Measurements from ENCODE around the gene DDX20. TPM values are rescaled to one million over a fixed set of nuclear protein-coding genes. Genes with fewer than 3 reads are reported as not detected.

DDX20 gene
- total RNA-seq, 4 donors from 2014 or later = 22.2 to 32.9 (median 29.2) TPM

DNA sequence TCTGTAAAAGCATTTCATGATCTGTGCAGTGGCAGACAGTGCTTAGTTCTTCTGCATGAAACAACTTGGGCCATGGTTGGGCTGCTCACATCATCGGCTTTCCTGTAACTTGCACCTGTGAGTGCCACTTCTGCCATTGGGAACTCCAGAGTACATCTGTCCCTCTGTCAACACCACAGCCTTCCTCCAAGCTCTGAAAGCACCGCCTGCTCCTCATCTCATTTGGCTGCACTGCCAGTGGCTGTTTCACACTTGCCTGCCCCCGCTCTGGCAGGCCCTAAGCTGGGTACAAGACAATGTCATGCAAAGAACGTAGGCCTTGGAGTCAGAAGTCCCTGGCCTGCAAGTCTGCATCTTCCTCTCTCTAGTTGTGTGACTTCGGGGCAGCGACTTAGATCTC, 46.4 kb downstream of the DDX20 start:
- Histone ChIP-seq H3K4me1 (peaks cover 0 to 3% of the 10 kb centered on the region in 2 donors), H3K27me3 (no peaks in the 10 kb centered on the region), H3K9me3 (no peaks in the 10 kb centered on the region), H3K4me3 (no peak overlapping the region), H3K36me3 (no peaks in the 10 kb centered on the region), H3K27ac (no peak overlapping the region)
- intact Hi-C loops (cut with DNase I; ENCODE audit: low total_unique reads) = loop anchor here (10.0 kb wide), 1 partner anchor 1073 kb away; no protein-coding TSS in a partner anchor
- ATAC-seq = no peak
- no peak for TF ChIP-seq POLR2A (IDR thresholded peaks at IDR 0.05)
- TF ChIP-seq, protein P1, sequence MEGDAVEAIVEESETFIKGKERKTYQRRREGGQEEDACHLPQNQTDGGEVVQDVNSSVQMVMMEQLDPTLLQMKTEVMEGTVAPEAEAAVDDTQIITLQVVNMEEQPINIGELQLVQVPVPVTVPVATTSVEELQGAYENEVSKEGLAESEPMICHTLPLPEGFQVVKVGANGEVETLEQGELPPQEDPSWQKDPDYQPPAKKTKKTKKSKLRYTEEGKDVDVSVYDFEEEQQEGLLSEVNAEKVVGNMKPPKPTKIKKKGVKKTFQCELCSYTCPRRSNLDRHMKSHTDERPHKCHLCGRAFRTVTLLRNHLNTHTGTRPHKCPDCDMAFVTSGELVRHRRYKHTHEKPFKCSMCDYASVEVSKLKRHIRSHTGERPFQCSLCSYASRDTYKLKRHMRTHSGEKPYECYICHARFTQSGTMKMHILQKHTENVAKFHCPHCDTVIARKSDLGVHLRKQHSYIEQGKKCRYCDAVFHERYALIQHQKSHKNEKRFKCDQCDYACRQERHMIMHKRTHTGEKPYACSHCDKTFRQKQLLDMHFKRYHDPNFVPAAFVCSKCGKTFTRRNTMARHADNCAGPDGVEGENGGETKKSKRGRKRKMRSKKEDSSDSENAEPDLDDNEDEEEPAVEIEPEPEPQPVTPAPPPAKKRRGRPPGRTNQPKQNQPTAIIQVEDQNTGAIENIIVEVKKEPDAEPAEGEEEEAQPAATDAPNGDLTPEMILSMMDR (IDR thresholded peaks at IDR 0.05 in 4 of 5, conservative IDR thresholded peaks at IDR 0.05 in 1 of 5) = no peak
- no peak for DNase-seq
- in situ Hi-C loops (cut with MboI; ENCODE audit: low sequenced_read_pairs in 4 of 4) = loop anchor here in 1 of 4 donors (25.0 kb wide), 1 partner anchor 535 kb away; no protein-coding TSS in a partner anchor

GRCh38 chr1:111802984-111803383, 47.3 kb downstream of the DDX20 start:
- DNase-seq (no peak), ATAC-seq (no peak)
- Histone ChIP-seq H3K4me3 (no peak overlapping the region), H3K9me3 (no peaks in the 10 kb centered on the region), H3K4me1 (peaks cover 0 to 3% of the 10 kb centered on the region in 2 donors), H3K36me3 (no peaks in the 10 kb centered on the region), H3K27ac (no peak overlapping the region), H3K27me3 (no peaks in the 10 kb centered on the region)
- intact Hi-C loops (cut with DNase I; ENCODE audit: low total_unique reads) (loop anchor here (10.0 kb wide), 1 partner anchor 1072 kb away; no protein-coding TSS in a partner anchor), in situ Hi-C loops (cut with MboI; ENCODE audit: low sequenced_read_pairs in 4 of 4) (loop anchor here in 1 of 4 donors (25.0 kb wide), 1 partner anchor 534 kb away; no protein-coding TSS in a partner anchor)
- TF ChIP-seq POLR2A (IDR thresholded peaks at IDR 0.05) = no peak
- TF ChIP-seq, protein P1 (IDR thresholded peaks at IDR 0.05 in 4 of 5, conservative IDR thresholded peaks at IDR 0.05 in 1 of 5) = no peak

DNA sequence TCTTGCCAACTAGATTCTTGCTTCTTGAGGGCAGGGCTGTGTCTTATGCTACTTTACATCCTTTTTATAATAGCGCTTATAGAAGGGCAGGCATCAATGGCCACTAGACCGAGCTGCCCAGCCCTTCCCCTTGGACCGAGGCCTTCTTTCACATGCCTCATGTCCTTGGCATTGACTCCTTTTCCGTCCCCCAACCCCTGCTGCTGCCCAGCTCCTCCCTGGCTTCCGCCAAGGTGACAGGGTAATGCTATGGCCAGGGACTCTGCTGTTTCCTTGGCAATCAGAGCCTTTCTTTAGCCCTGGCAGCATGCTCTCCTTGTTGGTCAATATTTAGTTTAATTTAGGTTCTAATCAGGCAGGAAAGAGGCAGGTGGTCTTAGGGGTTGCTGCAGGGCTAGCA, 48.2 kb downstream of the DDX20 start:
- H3K27me3 ChIP-seq = no peaks in the 10 kb centered on the region
- DNase-seq (no peak), ATAC-seq (no peak)
- H3K4me3 ChIP-seq = no peak overlapping the region
- no peaks in the 10 kb centered on the region for H3K9me3 ChIP-seq
- H3K36me3 ChIP-seq = no peaks in the 10 kb centered on the region
- TF ChIP-seq, protein P1 (IDR thresholded peaks at IDR 0.05 in 4 of 5, conservative IDR thresholded peaks at IDR 0.05 in 1 of 5) = no peak
- no peak for TF ChIP-seq POLR2A (IDR thresholded peaks at IDR 0.05)
- in situ Hi-C loops (cut with MboI; ENCODE audit: low sequenced_read_pairs in 4 of 4) = loop anchor here in 1 of 4 donors (25.0 kb wide), 1 partner anchor 533 kb away; no protein-coding TSS in a partner anchor
- intact Hi-C loops (cut with DNase I; ENCODE audit: low total_unique reads) = loop anchor here (10.0 kb wide), 1 partner anchor 1071 kb away; no protein-coding TSS in a partner anchor
- H3K4me1 ChIP-seq = peaks cover 0 to 3% of the 10 kb centered on the region in 2 donors
- H3K27ac ChIP-seq = no peak overlapping the region

GRCh38 chr1:111804776-111805175, 49.1 kb downstream of the DDX20 start:
- intact Hi-C loops (cut with DNase I; ENCODE audit: low total_unique reads) (loop anchor here (10.0 kb wide), 1 partner anchor 1070 kb away; no protein-coding TSS in a partner anchor), in situ Hi-C loops (cut with MboI; ENCODE audit: low sequenced_read_pairs in 4 of 4) (loop anchor here in 1 of 4 donors (25.0 kb wide), 1 partner anchor 533 kb away; no protein-coding TSS in a partner anchor)
- no peak overlapping the region for H3K4me3 ChIP-seq
- peaks cover 0 to 3% of the 10 kb centered on the region in 2 donors for H3K4me1 ChIP-seq
- no peak for ATAC-seq
- DNase-seq = no peak
- H3K27ac ChIP-seq = no peak overlapping the region
- no peaks in the 10 kb centered on the region for H3K27me3 ChIP-seq
- H3K36me3 ChIP-seq = no peaks in the 10 kb centered on the region
- no peaks in the 10 kb centered on the region for H3K9me3 ChIP-seq
- TF ChIP-seq, protein P1 (IDR thresholded peaks at IDR 0.05 in 4 of 5, conservative IDR thresholded peaks at IDR 0.05 in 1 of 5) = no peak
- TF ChIP-seq POLR2A (IDR thresholded peaks at IDR 0.05) = no peak
